Hematopoietic multipotent progenitor cell treated with erythropoietin and hydrocortisone succinate and interleukin-3 and kit ligand, for 8 days (in vitro differentiated cells): ENCODE results near the gene TPSAB1.
"Not testable (repeated sequence)": the region's sequence is repeated elsewhere in the genome, so short reads cannot be mapped to it uniquely, and the experiment has no call there.

ENCODE experiments used
- DNase-seq: peaks from one replicate; pipeline ENCODE4 v3.0.0-alpha.2; 2015

TPSAB1 gene

DNA sequence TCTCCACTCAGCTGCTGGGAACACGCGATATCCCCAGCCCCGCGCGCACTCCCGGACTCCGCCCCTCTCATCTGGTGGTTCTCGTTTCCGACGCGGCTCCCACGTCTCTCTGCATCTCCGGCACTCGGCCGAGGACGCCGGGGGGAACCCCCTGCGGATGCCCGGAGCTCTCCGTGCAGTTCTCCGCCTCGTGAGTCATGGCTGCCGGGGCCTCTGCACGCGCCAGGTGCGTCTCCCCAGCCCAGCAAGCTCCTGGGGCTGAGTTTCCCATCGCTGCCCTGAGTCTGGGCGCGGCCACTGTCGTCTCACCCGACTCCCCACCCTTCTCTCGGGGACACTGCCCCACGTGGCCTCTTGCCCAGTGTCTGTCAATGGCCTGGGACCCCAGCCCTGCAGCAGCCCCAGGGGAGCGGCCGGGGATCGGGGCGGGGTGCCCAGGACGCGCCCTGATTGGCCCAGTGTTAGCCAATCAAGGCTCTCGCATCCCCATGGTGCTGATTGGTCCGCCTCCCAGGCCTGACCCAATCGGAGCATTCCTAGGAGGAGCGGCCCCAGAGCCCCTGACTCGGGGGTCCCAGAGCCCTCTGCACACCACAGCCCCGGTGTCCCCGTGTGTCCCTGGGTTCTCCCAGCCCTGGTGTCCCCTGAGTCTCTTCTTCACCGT, 13.3 kb downstream of the TPSAB1 start:
- DNase-seq, result not testable (repeated sequence)

DNA sequence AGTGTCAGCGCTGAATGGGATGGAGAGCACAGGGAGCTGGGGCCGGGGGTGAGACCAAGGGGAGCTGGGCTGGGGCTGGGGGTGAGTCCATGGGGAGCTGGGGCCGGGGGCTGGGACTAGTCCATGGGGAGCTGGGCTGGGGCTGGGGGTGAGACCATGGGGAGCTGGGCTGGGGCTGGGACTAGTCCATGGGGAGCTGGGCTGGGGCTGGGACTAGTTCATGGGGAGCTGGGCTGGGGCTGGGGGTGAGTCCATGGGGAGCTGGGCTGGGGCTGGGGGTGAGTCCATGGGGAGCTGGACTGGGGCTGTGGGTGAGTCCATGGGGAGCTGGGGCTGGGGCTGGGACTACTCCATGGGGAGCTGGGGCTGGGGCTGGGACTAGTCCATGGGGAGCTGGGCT, 14.3 kb downstream of the TPSAB1 start:
- not testable (repeated sequence) for DNase-seq

DNA sequence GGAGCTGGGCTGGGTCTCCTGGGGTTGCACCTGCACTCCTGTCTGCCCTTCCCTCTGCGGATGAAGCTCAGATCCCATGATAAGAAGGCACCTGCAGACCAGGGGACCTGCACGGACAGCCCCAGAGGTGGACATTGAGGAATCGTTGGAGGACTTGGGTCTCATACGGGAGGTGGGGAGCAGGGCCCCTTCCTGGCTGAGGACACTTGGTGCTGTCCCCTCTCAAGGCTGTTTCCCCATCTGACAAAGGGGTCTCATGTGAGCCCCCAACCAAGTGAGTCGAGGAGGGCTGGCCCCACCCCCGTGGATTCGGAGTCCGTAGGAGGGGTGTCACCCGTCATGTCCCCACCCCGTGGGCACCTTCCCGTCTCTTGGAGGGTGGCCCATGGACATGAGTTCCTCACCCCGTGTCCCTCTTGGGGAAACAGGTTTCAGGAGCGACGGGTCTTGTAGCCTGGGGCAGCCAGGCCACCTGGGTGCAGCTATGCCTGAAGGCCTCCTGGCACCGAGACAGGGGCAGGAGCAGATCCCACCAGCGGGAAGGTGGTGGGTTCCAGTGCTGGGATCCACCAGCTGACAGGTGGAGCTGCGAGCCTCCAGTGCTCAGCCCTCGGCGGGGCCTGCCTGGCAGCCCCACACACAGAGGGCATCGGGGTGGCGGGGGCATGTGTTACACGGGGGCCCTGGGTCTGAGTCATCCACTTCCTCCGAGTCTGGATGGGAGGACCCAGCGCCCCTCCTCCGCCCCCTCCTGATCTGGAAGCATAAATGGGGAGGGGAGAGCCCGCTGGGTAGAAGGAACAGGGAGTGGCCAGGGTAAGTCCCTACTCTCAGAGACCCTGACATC, 15.0 kb downstream of the TPSAB1 start, which contains the start of gene TPSD1:
TPSD1 (plus strand) TSS at position 794 of the 847 bp plus-strand sequence. CDS start 212 bp downstream, outside the sequence.
- not testable (repeated sequence) for DNase-seq

- DNase-seq, result not testable (repeated sequence)
Measured at GRCh38 chr16:1256296-1256873, 15.9 kb downstream of the TPSAB1 start.

- DNase-seq, result no peak
Measured at GRCh38 chr16:1256874-1257322, 16.4 kb downstream of the TPSAB1 start.

GRCh38 chr16:1257561-1258224, 17.2 kb downstream of the TPSAB1 start:
- no peak for DNase-seq

DNA sequence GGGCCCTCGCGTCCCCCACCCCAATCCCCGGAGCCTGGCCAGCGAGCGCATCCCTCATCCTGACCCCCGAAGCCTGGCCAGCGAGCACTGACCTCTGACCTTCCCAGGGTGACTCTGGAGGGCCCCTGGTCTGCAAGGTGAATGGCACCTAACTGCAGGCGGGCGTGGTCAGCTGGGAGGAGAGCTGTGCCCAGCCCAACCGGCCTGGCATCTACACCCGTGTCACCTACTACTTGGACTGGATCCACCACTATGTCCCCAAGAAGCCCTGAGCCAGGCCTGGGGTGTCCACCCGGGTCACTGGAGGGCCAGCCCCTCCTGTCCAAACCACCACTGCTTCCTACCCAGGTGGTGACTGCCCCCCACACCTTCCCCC, 17.7 kb downstream of the TPSAB1 start:
- no peak for DNase-seq

GRCh38 chr16:1258906-1259759, 18.6 kb downstream of the TPSAB1 start:
- DNase-seq, result no peak

GRCh38 chr16:1259760-1260068, 19.2 kb downstream of the TPSAB1 start:
- no peak for DNase-seq

GRCh38 chr16:1260101-1260680, 19.7 kb downstream of the TPSAB1 start:
- DNase-seq, result no peak

GRCh38 chr16:1261131-1261892, 20.8 kb downstream of the TPSAB1 start:
- no peak for DNase-seq

DNA sequence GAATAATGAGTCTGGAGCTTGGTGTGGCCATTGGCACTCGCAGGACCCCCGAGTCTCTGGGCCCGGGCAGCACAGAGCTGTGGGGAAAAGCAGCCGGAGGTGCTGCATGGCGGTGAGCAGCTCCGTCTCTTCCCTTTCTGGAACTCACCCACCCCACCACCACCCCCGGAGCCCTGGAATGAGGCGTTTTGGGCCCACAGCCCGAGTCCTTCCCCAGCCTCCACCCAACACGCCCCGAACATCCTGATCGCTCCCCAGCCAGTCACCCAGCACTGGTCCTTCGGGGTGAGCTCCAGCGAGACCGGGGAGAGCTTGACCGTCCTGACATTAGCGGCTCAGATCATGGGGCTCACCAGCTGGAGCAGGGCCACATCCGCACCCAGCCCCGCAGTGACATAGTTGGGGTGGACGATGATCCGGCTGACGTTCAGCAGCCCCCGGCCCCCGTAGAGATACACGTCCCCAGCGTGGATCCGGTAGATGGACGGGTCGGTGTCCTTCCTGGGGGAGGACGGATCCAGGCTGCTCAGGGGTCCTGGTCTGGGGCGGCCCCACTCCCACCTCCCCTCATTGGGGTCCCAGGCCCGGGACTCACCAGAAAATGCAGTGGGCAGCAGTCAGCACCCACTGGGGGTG, 21.8 kb downstream of the TPSAB1 start:
- no peak for DNase-seq

DNA sequence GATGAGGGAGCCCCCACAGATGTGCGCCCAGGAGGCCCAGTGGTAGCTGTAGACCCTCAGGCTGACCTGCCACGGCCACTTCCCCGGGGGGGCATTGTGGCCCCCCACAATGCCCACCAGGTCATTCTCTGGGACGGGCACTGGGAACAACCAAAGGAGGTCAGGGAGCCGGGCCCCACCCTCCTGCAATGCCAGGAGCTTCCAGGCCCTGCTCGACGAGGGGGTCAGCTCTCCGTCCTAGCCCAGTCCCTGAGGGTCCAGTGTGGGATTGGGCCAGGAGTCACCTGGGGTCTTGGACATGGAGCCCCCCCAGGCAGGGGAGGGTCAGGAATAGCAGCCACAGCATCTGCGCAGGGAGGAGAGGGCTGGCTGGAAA, 22.3 kb downstream of the TPSAB1 start:
- no peak for DNase-seq

GRCh38 chr16:1263591-1264344, 23.3 kb downstream of the TPSAB1 start:
- DNase-seq, result no peak

GRCh38 chr16:1264345-1265089, 24.0 kb downstream of the TPSAB1 start:
- DNase-seq, result no peak

DNA sequence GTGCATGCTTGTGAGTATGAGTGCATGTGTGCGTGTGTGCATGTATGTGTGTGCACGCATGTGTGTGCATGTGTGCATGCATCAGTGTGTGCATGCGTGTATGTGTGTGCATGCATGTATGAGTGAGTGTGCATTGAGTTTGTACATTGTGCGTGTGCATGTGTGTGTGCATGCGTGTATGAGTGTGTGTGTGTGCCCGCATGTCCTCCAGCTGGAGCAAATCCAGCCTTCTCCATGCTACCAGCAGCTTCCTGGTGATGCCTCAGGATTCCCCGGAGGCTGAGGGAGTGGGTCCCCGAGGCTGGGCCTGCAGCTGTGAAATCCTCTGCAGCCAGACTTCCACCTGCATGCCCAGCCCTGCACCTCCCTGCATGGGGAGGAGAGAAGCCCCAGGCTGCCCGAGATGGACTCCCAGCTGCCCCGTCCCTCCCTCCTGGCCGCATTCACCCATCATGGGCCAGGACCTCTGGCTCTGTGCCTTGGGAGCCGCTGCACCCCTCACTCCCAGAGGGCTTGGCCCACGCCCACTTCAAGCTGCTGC, 24.7 kb downstream of the TPSAB1 start:
- DNase-seq, result no peak

- DNase-seq, result no peak
Measured at GRCh38 chr16:1265826-1266225, 25.3 kb downstream of the TPSAB1 start.

GRCh38 chr16:1269418-1269817, 28.9 kb downstream of the TPSAB1 start:
- not testable (repeated sequence) for DNase-seq

- no peak for DNase-seq
Measured at GRCh38 chr16:1271380-1271723, 30.8 kb downstream of the TPSAB1 start.
